MM.1S (cell line): ENCODE data around the gene IQGAP1.

Experiments used
- CTCF ChIP-seq: fragments of 300-600 bp; sonication (generic); IDR thresholded peaks from 2 replicates; pipeline ENCODE4 v1.5.1; 2016; ENCODE audit warnings: antibody characterized with exemption, low read length, mixed read lengths
- EZH2 ChIP-seq: fragments of 300-600 bp; sonication (generic); optimal IDR thresholded peaks from 2 replicates; pipeline ENCODE3; 2017; ENCODE audit warnings: low read depth, mild to moderate bottlenecking, antibody characterized with exemption, low read length, mixed read lengths
- EZH2phosphoT487 ChIP-seq: fragments of 300-600 bp; sonication (generic); IDR thresholded peaks from 2 replicates; pipeline ENCODE4 v1.6.1; 2018; ENCODE audit warnings: antibody characterized with exemption, low read length

GRCh38 chr15:90421527-90421926, 33.5 kb downstream of the IQGAP1 start:
- TF ChIP-seq EZH2phosphoT487 (no peak), CTCF (no peak), EZH2 (no peak)
